ENCODE results near the gene CD300E.

CD300E gene

GRCh38 chr17:74592087-74592990, 31.2 kb downstream of the CD300E start, which contains the start of gene CD300LD:
TSS of gene CD300LD (minus strand) at chr17:74592283. CDS start at chr17:74592202, 81 bp downstream.
- no peak for TF ChIP-seq ZNF565 (CRISPR knock-in tag; conservative IDR thresholded peaks at IDR 0.05; ENCODE audit: low read depth)
- no peak for TF ChIP-seq BACH2 (CRISPR knock-in tag; IDR thresholded peaks at IDR 0.05; ENCODE audit: borderline replicate concordance)
- no peak for TF ChIP-seq POU6F1 (CRISPR knock-in tag; IDR thresholded peaks at IDR 0.05; ENCODE audit: borderline replicate concordance, low read depth)
- no peak for TF ChIP-seq TSHZ2 (CRISPR knock-in tag; IDR thresholded peaks at IDR 0.05)
- no peak for TF ChIP-seq CSRNP3 (CRISPR knock-in tag; IDR thresholded peaks at IDR 0.05)
- ATAC-seq: no peak

GRCh38 chr17:74591503-74591902, 32.0 kb downstream of the CD300E start:
- no peak for TF ChIP-seq ZFP30 (CRISPR knock-in tag; IDR thresholded peaks at IDR 0.05)
- TF ChIP-seq ZNF8 (CRISPR knock-in tag; IDR thresholded peaks at IDR 0.05): 0 out of 2 replicates have a peak, but pooled peaks have one; percentile 6
- no peak for ATAC-seq

- no peak for ATAC-seq
- TF ChIP-seq OSR1 (CRISPR knock-in tag; IDR thresholded peaks at IDR 0.05): no peak
- TF ChIP-seq PATZ1 (CRISPR knock-in tag; IDR thresholded peaks at IDR 0.05; ENCODE audit: borderline replicate concordance): no peak
- TF ChIP-seq PPARA (CRISPR knock-in tag; IDR thresholded peaks at IDR 0.05; ENCODE audit: borderline replicate concordance): no peak
- no peak for TF ChIP-seq ESRRG (CRISPR knock-in tag; IDR thresholded peaks at IDR 0.05)
- TF ChIP-seq CSDC2 (CRISPR knock-in tag; IDR thresholded peaks at IDR 0.05): no peak
- TF ChIP-seq ZFP3 (CRISPR knock-in tag; IDR thresholded peaks at IDR 0.05): no peak
- no peak for TF ChIP-seq TCF4 (CRISPR knock-in tag; IDR thresholded peaks at IDR 0.05; ENCODE audit: borderline replicate concordance)
- no peak for TF ChIP-seq CSRNP3 (CRISPR knock-in tag; IDR thresholded peaks at IDR 0.05)
- no peak for TF ChIP-seq ARNTL (CRISPR knock-in tag; IDR thresholded peaks at IDR 0.05; ENCODE audit: borderline replicate concordance, low read depth)
- no peak for TF ChIP-seq CREB5 (CRISPR knock-in tag; IDR thresholded peaks at IDR 0.05; ENCODE audit: low read depth)
- TF ChIP-seq POU6F1 (CRISPR knock-in tag; IDR thresholded peaks at IDR 0.05; ENCODE audit: borderline replicate concordance, low read depth): no peak
- TF ChIP-seq GLIS3 (CRISPR knock-in tag; IDR thresholded peaks at IDR 0.05): no peak
These were observed 37.8 kb downstream of the CD300E start for GRCh38 chr17:74585711-74586110.

Measured in SK-N-SH treated with all-trans-retinoic acid at 6 μM for 48 hours (cell line).